DOHH2 (cell line): ENCODE data around the gene F13A1.

Source experiments
- EZH2phosphoT487 ChIP-seq: fragments of 200-600 bp; sonication (generic); IDR thresholded peaks from 2 replicates; pipeline ENCODE4 v1.6.1; 2017; ENCODE audit warnings: borderline replicate concordance, mild to moderate bottlenecking, antibody characterized with exemption, low read length, moderate library complexity, mixed read lengths
- TF ChIP-seq, protein P1 (sequence below): fragments of 200-600 bp; sonication (generic); IDR thresholded peaks from one replicate; pipeline ENCODE4 v1.5.1; 2014; ENCODE audit warnings: antibody characterized with exemption, mild to moderate bottlenecking, low read depth, low read length; ENCODE audit not compliant: poor library complexity, severe bottlenecking

GRCh38 chr6:6357530-6357929 is 37.1 kb upstream of the F13A1 start:
- TF ChIP-seq, protein P1, sequence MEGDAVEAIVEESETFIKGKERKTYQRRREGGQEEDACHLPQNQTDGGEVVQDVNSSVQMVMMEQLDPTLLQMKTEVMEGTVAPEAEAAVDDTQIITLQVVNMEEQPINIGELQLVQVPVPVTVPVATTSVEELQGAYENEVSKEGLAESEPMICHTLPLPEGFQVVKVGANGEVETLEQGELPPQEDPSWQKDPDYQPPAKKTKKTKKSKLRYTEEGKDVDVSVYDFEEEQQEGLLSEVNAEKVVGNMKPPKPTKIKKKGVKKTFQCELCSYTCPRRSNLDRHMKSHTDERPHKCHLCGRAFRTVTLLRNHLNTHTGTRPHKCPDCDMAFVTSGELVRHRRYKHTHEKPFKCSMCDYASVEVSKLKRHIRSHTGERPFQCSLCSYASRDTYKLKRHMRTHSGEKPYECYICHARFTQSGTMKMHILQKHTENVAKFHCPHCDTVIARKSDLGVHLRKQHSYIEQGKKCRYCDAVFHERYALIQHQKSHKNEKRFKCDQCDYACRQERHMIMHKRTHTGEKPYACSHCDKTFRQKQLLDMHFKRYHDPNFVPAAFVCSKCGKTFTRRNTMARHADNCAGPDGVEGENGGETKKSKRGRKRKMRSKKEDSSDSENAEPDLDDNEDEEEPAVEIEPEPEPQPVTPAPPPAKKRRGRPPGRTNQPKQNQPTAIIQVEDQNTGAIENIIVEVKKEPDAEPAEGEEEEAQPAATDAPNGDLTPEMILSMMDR = no peak
- TF ChIP-seq EZH2phosphoT487 = no peak
